Middle frontal gyrus (tissue), 1 donor: ENCODE data around the gene HEXIM2.
A peak's percentile ranks its signal among the peaks of the same experiment; 100 is the strongest.

ENCODE experiments used
- DNase-seq: peaks from one replicate; pipeline ENCODE4 v3.0.0-alpha.2; 2015; ENCODE audit warnings: low spot score; ENCODE audit errors: extremely low spot score

Gene HEXIM2

GRCh38 chr17:45143767-45144198 lies 17.9 kb upstream of the HEXIM2 start:
- DNase-seq = no peak

- no peak for DNase-seq
Observed at GRCh38 chr17:45144199-45145034, 17.3 kb upstream of the HEXIM2 start.

GRCh38 chr17:45145035-45145389 lies 16.7 kb upstream of the HEXIM2 start:
- no peak for DNase-seq

- DNase-seq = no peak
Observed at GRCh38 chr17:45146166-45146565, 15.5 kb upstream of the HEXIM2 start.

GRCh38 chr17:45146592-45146889 lies 15.1 kb upstream of the HEXIM2 start:
- DNase-seq = no peak

GRCh38 chr17:45146890-45147580 lies 14.6 kb upstream of the HEXIM2 start:
- DNase-seq = no peak

- DNase-seq = peak; percentile 90
Observed at GRCh38 chr17:45147581-45148182, 14.0 kb upstream of the HEXIM2 start.

GRCh38 chr17:45148183-45149036 lies 13.3 kb upstream of the HEXIM2 start, which contains the start of gene HEXIM1:
TSS of gene HEXIM1 (plus strand) at chr17:45148475. CDS start at chr17:45149191, 716 bp downstream.
- peak; percentile 98 for DNase-seq

- DNase-seq = no peak
Observed at GRCh38 chr17:45149037-45149668, 12.5 kb upstream of the HEXIM2 start.

GRCh38 chr17:45149669-45150664 lies 11.7 kb upstream of the HEXIM2 start:
- no peak for DNase-seq

- no peak for DNase-seq
Observed at GRCh38 chr17:45150911-45151809, 10.5 kb upstream of the HEXIM2 start.

GRCh38 chr17:45155029-45155428 lies 6.6 kb upstream of the HEXIM2 start:
- DNase-seq = no peak

- no peak for DNase-seq
Observed at GRCh38 chr17:45155483-45155882, 6.2 kb upstream of the HEXIM2 start.

GRCh38 chr17:45156242-45156641 lies 5.4 kb upstream of the HEXIM2 start:
- DNase-seq = no peak

- DNase-seq = no peak
Observed at GRCh38 chr17:45160447-45161287, 1.0 kb upstream of the HEXIM2 start.

- DNase-seq = no peak
Observed at GRCh38 chr17:45162025-45162687, 481 bp downstream of the HEXIM2 start.

GRCh38 chr17:45164734-45165269 lies 3.1 kb downstream of the HEXIM2 start:
- DNase-seq = no peak
